Spinal cord (tissue), 10 donors: ENCODE data around the gene HMGN4. TPM values are rescaled to one million over a fixed set of nuclear protein-coding genes. Genes with fewer than 3 reads are reported as not detected.

ENCODE experiments used
- DNase-seq, 6 donors: peaks; one replicate each; pipeline versions ENCODE4 v3.0.0 to v3.0.0-alpha.2; 2013 to 2015; ENCODE audit warnings: low spot score in 6 of 6, low read depth in 4 of 6
- H3K27ac ChIP-seq: one replicate; pipeline ENCODE4 v1.5.1; 2013; ENCODE audit warnings: low read depth, low read length, control low read depth
- H3K27me3 ChIP-seq: one replicate; pipeline ENCODE4 v1.6.1; 2013; ENCODE audit warnings: low read length; ENCODE audit not compliant: control insufficient read depth, insufficient read depth
- H3K36me3 ChIP-seq: one replicate; pipeline ENCODE4 v1.6.1; 2013; ENCODE audit warnings: low read length; ENCODE audit not compliant: control insufficient read depth, insufficient read depth
- H3K4me1 ChIP-seq: one replicate; pipeline ENCODE4 v1.6.1; 2013; ENCODE audit warnings: low read length; ENCODE audit not compliant: control insufficient read depth, insufficient read depth
- H3K4me3 ChIP-seq: one replicate; pipeline ENCODE4 v1.5.1; 2013; ENCODE audit warnings: low read depth, low read length, control low read depth
- H3K9me3 ChIP-seq: one replicate; pipeline ENCODE4 v1.6.1; 2013; ENCODE audit warnings: low read length; ENCODE audit not compliant: control insufficient read depth, insufficient read depth
- WGBS: methylation state at CpG from one replicate; pipeline ENCODE4 v1.1.5; 2013; ENCODE audit warnings: missing lambda C conversion rate; ENCODE audit not compliant: insufficient coverage; 5-methylcytosine and 5-hydroxymethylcytosine counted together
- long read RNA-seq, 4 donors: transcript quantifications; one replicate each; lab custom pipeline, GENCODE V29; 2026
- polyA plus RNA-seq, 2 donors: library from polyadenylated mRNA; unstranded; fragments of 120-200 nt; gene quantifications; one replicate each; pipeline ENCODE4 v1.2.1, GENCODE V29; 2013; ENCODE audit not compliant: insufficient read length in 2 of 2
- total RNA-seq, 2 donors: library from RNA; depleted of rRNA in 1 of 2; stranded (reverse); fragments of 120-200 nt in 1 of 2; fragments of >200 nt in 1 of 2; gene quantifications; one replicate each; pipeline versions ENCODE4 v1.2.3 to v1.2.4, GENCODE V29; 2013 to 2014
- donor health status: healthy.

HMGN4 gene
- total RNA-seq (10 to 100 TPM; 56.7 to 81.1 TPM), polyA plus RNA-seq (10 to 100 TPM; 46.5 to 60.5 TPM)
- long read RNA-seq, donor 1, transcript HMGN4-201 (2 exons, 1,225 nt) = major isoform, 23 of 23 reads
- long read RNA-seq, donor 1, partial matches to known transcripts = 0 of 23 reads
- long read RNA-seq, donor 1, other reads (novel, unspliced or antisense) = 0 of 23 reads
- long read RNA-seq, donor 2, transcript HMGN4-201 (2 exons, 1,225 nt) = major isoform, 13 of 13 reads
- long read RNA-seq, donor 2, partial matches to known transcripts = 0 of 13 reads
- long read RNA-seq, donor 2, other reads (novel, unspliced or antisense) = 0 of 13 reads
- long read RNA-seq, donor 3, transcript HMGN4-201 (2 exons, 1,225 nt) = major isoform, 15 of 15 reads
- long read RNA-seq, donor 3, partial matches to known transcripts = 0 of 15 reads
- long read RNA-seq, donor 3, other reads (novel, unspliced or antisense) = 0 of 15 reads
- long read RNA-seq, donor 4, transcript HMGN4-201 (2 exons, 1,225 nt) = major isoform, 33 of 33 reads
- long read RNA-seq, donor 4, partial matches to known transcripts = 0 of 33 reads
- long read RNA-seq, donor 4, other reads (novel, unspliced or antisense) = 0 of 33 reads

DNA sequence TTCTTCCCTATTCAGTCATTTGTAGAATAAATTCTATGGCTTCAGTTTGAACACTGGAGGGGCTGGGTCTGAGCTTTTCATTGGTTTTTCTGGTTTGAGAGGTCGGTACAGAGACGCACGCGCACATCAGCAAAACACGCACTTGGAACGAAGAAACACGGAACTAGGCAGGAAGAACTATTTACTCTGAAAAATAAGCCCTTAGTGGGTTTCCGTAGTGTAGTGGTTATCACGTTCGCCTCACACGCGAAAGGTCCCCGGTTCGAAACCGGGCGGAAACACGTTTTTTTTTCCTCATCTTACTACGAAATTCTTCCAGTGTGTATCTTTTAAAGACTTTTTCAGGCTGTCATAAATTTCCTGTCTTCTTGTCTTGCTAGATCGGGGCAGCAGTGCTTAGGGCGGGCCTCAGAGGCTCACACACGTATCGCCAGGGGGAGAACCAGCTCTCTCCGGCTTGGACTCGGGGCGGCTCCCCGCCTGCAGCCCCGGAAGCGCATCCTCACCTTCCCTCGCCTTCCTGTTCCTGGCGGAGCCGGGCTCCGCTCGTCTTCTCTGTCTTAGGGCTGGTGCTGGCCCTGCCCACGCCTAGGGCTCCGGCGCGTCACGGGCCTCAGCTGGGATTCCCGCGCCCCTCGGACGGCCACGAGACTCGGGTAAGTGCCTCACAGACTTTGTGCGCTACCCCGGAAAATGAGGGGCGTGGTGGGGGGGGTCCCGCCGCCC is at the start of gene HMGN4:
HMGN4 (plus strand) TSS at position 521 of the 726 bp plus-strand sequence. CDS start 6,841 bp downstream, outside the sequence.
- 0% methylated on average over 43 of the region's 49 CpGs for WGBS

DNA sequence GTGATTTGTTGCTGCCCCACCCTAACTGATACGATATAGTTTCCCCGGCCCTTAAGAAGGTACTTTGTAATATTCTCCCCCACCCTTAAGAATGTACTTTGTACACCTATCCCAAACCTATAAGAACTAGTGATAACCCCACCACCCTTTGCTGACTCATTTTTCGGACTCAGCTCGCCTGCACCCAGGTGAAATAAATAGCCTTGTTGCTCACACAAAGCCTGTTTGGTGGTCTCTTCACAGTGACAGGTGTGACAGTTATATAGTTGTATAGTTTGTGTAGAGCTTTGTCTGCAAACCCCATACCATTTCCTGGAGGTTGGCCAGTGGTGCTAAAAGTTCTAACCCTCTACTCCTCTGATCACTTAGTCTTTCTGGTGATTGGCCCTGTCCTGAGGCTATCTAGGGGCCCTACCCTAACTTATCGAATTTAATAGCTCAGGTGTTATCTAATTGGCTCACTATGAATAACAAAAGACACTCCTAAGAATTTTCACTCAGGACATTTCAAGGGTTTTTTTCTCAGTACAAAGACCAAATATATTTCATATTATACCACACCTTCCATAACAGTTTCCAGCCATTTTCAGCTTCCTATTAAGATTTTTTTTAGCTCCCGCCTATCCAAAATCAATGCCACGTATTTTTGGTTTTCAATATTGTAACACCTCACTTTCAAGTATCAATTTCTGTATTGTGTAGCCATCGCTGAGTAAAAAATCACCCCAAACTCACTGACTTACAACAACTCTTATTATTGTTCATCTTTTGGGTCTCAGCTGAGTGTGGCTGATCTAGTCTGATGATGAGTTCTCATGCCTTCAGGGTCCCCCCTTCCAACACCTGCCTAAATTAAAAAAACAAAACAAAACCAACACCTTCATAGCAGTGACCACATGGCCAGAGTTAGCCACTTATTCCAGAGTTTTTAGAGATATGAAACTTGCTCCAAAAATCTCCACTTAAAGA is 47.9 kb upstream of the HMGN4 start:
- no peak overlapping the region for H3K4me3 ChIP-seq
- H3K36me3 ChIP-seq = no peaks in the 10 kb centered on the region
- DNase-seq = no peak
- 92% methylated on average over 5 of the region's 8 CpGs for WGBS
- no peaks in the 10 kb centered on the region for H3K27me3 ChIP-seq
- H3K9me3 ChIP-seq = no peaks in the 10 kb centered on the region
- H3K27ac ChIP-seq = no peak overlapping the region
- H3K4me1 ChIP-seq = no peaks in the 10 kb centered on the region

More for the DNA sequence above, at the start of gene HMGN4:
- Histone ChIP-seq H3K9me3 (no peaks in the 10 kb centered on the region), H3K27ac (peak within 1 kb of the TSS; percentile 99), H3K27me3 (no peaks in the 10 kb centered on the region), H3K4me3 (peak within 1 kb of the TSS; percentile 99), H3K4me1 (peaks cover 25% of the 10 kb centered on the region), H3K36me3 (peaks cover 9% of the 10 kb centered on the region)
- DNase-seq = peak in 4 of 6 donors; percentile 89 to 98 (median 94)

DNA sequence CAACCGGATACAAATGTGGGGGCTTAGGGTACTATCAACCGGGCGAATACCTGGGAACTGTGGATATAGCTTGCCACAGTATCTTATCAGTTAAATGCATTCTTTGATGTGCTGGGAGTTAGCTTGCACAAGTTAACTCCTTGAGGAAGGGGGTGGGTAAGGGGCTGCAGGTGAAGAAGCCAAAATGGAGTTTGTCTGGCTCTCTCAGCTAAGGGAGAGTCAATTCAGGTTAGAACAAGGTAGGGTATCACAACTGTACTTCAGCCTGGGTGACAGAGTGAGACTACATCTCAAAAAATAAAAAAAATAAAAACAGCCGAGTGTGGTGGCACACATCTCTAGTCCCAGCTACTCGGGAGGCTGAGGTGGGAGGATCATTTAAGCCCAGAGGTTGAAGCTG is 46.6 kb upstream of the HMGN4 start:
- Histone ChIP-seq H3K4me1 (no peaks in the 10 kb centered on the region), H3K36me3 (no peaks in the 10 kb centered on the region), H3K4me3 (no peak overlapping the region), H3K27me3 (no peaks in the 10 kb centered on the region), H3K27ac (no peak overlapping the region), H3K9me3 (no peaks in the 10 kb centered on the region)
- WGBS = 86% methylated on average over 3 of the region's 5 CpGs
- DNase-seq = no peak

DNA sequence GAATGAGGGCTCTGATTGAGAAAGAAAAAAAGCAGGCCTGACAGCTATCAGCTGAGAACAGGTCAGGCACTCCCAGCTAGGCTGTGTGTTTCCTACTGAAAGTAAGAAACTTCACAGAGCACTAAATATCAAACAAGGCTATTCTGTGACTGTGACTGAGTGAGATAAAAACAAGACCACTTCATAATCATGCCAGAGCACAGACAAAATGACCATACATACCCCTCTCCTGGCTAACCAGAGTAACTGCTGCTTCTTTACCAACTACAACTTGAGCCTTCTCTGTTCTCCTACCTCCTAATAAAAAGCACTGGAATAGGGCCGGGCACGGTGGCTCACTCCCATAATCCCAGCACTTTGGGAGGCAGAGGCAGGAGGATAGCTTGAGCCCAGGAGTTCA is 44.9 kb upstream of the HMGN4 start:
- WGBS = 80% methylated on average over 2 of the region's 2 CpGs
- Histone ChIP-seq H3K4me1 (no peaks in the 10 kb centered on the region), H3K27ac (no peak overlapping the region), H3K9me3 (no peaks in the 10 kb centered on the region), H3K27me3 (no peaks in the 10 kb centered on the region), H3K4me3 (no peak overlapping the region), H3K36me3 (no peaks in the 10 kb centered on the region)
- no peak for DNase-seq

DNA sequence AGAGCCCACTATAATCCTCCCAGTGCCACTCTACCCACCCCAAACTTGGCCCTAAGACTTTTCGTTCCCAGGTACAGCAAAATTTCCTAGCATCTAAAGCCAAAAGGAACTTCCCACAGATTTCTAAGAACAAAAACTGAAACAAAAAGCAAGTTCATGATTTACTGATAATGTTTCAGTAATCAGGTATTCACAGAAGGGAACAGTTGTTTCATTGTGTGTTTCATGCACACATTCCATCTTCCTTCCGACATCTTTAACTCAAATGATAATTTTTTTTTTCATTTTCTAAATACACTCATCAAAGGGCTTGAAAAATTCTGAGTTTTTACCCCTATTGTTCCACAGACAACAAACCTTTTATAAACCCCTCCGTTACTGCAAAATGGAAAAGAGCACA is 44.0 kb upstream of the HMGN4 start:
- H3K4me3 ChIP-seq = no peak overlapping the region
- no peak for DNase-seq
- no peaks in the 10 kb centered on the region for H3K4me1 ChIP-seq
- no peaks in the 10 kb centered on the region for H3K9me3 ChIP-seq
- no CpG with 5 or more reads among the region's 3 CpGs for WGBS
- no peaks in the 10 kb centered on the region for H3K27me3 ChIP-seq
- no peaks in the 10 kb centered on the region for H3K36me3 ChIP-seq
- no peak overlapping the region for H3K27ac ChIP-seq

DNA sequence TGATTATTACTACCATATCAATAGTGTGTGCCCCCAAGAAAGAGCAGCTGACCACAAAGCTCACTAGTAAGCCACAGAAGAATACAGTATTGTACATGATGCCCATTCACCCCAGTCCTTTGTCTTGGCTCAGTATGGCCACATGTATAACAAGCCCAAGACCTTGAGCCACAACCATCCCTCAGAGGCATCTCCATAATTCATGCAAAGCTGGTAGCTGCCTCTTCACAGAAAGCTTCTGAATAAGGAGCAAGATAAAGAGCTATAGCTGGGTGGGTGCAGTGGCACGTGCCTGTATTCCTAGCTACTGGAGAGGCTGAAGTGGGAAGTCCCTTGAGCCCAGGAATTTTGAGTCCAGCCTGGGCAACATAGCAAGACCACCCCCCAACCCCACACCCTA is 42.9 kb upstream of the HMGN4 start:
- no peak for DNase-seq
- Histone ChIP-seq H3K4me1 (no peaks in the 10 kb centered on the region), H3K9me3 (no peaks in the 10 kb centered on the region), H3K27ac (no peak overlapping the region), H3K4me3 (no peak overlapping the region), H3K27me3 (peaks cover 3% of the 10 kb centered on the region), H3K36me3 (no peaks in the 10 kb centered on the region)
- WGBS = no CpG with 5 or more reads among the region's 1 CpG

DNA sequence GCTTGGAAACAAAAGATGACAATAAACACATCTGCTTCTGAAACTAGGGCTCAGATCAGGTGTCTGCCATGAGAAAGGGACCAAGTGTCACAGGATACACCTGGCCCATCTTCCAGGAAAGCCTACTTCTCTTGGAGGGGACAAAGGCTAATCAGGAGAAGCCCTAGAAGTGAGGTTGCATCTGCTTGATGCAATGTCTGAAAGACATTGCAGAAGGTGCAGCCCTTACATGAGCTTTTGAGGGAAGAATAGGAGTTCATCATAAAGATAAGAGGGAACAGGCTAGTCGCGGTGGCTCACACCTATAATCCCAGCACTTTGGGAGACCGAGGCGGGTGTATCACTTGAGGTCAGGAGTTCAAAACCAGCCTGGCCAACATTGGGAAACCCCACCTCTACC is 40.6 kb upstream of the HMGN4 start:
- Histone ChIP-seq H3K27me3 (peaks cover 25% of the 10 kb centered on the region), H3K36me3 (no peaks in the 10 kb centered on the region), H3K4me3 (no peak overlapping the region), H3K9me3 (no peaks in the 10 kb centered on the region), H3K27ac (no peak overlapping the region), H3K4me1 (peaks cover 9% of the 10 kb centered on the region)
- WGBS = 60% methylated on average over 2 of the region's 4 CpGs
- no peak for DNase-seq

DNA sequence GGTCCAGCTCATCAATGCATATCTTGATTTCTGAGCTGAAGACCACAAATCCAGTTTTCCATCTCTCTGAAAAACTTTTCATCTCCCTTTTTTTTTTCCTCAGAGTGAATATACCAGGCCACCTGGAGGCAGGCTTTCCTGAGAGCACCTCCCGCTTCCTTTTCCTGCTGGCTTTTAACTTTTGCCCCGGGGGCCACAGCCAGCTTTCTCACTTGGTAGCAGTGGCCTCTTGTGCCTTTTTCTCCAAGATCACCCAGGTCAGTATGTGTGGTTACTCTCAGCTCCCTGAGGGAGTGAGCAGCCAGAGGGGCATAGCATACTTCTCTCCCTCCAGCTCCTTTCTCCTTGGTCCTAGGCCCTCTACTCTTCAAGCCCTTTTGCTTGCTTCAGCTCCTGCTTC is 38.1 kb upstream of the HMGN4 start, which contains the start of gene BTN1A1:
BTN1A1 (plus strand) TSS at position 202 of the 400 bp plus-strand sequence. CDS start 984 bp downstream, outside the sequence.
- 70% methylated on average over 2 of the region's 2 CpGs for WGBS
- Histone ChIP-seq H3K36me3 (no peaks in the 10 kb centered on the region), H3K9me3 (no peaks in the 10 kb centered on the region), H3K27ac (no peak within 1 kb of the TSS), H3K27me3 (peaks cover 31% of the 10 kb centered on the region), H3K4me3 (no peak within 1 kb of the TSS), H3K4me1 (peaks cover 9% of the 10 kb centered on the region)
- no peak for DNase-seq
